HepG2 (cell line): ENCODE measurements around the gene TMEM219. TPM values are rescaled to one million over a fixed set of nuclear protein-coding genes. Genes with fewer than 3 reads are reported as not detected.
A peak's percentile ranks its signal among the peaks of the same experiment; 100 is the strongest.

Experiments
- EHMT2 ChIP-seq: fragments of 200-600 bp; sonication (generic); IDR thresholded peaks from 2 replicates; pipeline ENCODE4 v1.7.0; 2017; ENCODE audit warnings: antibody characterized with exemption, low read depth, low read length, borderline replicate concordance
- ELF1 ChIP-seq: sonication (generic); formaldehyde crosslinking; IDR thresholded peaks from 2 replicates; pipeline ENCODE4 v1.4.0; 2020; ENCODE audit warnings: missing genetic modification reagents
- ERF ChIP-seq: IDR thresholded peaks from 2 replicates; pipeline ENCODE4 v1.6.1; 2018; ENCODE audit warnings: missing biosample characterization, missing genetic modification reagents
- FOXK2 ChIP-seq: fragments of 450-650 bp; IDR thresholded peaks from 2 replicates; pipeline ENCODE4 v1.6.1; 2016
- HES4 ChIP-seq: sonication (generic); formaldehyde crosslinking; IDR thresholded peaks from 2 replicates; pipeline ENCODE4 v1.9.0; 2021; ENCODE audit warnings: mild to moderate bottlenecking, missing genetic modification reagents, borderline replicate concordance
- HNRNPUL1 ChIP-seq: fragments of 200-400 bp; formaldehyde crosslinking; IDR thresholded peaks from 2 replicates; pipeline ENCODE4 v1.6.1; 2017; ENCODE audit warnings: low read depth, mild to moderate bottlenecking, low read length, moderate library complexity
- KDM4B ChIP-seq: sonication (generic); formaldehyde crosslinking; IDR thresholded peaks from 2 replicates; pipeline ENCODE4 v1.4.0; 2020; ENCODE audit warnings: missing genetic modification reagents
- MAZ ChIP-seq, 2 experiments: sonication (generic) in 1 of 2; formaldehyde crosslinking in 1 of 2; IDR thresholded peaks; 2 replicates each; pipeline versions ENCODE4 v1.5.0 to v1.6.1; 2012 to 2020; ENCODE audit warnings: low read depth in 2 of 2, mild to moderate bottlenecking in 2 of 2, borderline replicate concordance in 1 of 2, improper control_type of control experiment in 1 of 2, low read length in 1 of 2, missing genetic modification reagents in 1 of 2, moderate library complexity in 1 of 2
- NAIF1 ChIP-seq: sonication (generic); formaldehyde crosslinking; IDR thresholded peaks from 2 replicates; pipeline ENCODE4 v1.5.0; 2020; ENCODE audit warnings: mild to moderate bottlenecking, missing genetic modification reagents, borderline replicate concordance
- RARA ChIP-seq: IDR thresholded peaks from 2 replicates; pipeline ENCODE4 v1.6.1; 2016; ENCODE audit warnings: missing genetic modification reagents, missing compliant biosample characterization
- RCOR2 ChIP-seq: IDR thresholded peaks from 2 replicates; pipeline ENCODE4 v1.6.1; 2016; ENCODE audit warnings: missing biosample characterization, missing genetic modification reagents
- SALL1 ChIP-seq: sonication (generic); formaldehyde crosslinking; IDR thresholded peaks from 2 replicates; pipeline ENCODE4 v1.8.0; 2022; ENCODE audit warnings: mild to moderate bottlenecking, missing genetic modification reagents
- SCMH1 ChIP-seq: sonication (generic); formaldehyde crosslinking; IDR thresholded peaks from 2 replicates; pipeline ENCODE4 v1.9.0; 2021; ENCODE audit warnings: missing genetic modification reagents, mild to moderate bottlenecking, borderline replicate concordance
- SRSF4 ChIP-seq: fragments of 200-400 bp; formaldehyde crosslinking; IDR thresholded peaks from one replicate; pipeline ENCODE4 v1.6.1; 2018; ENCODE audit warnings: mild to moderate bottlenecking, low read depth, low read length, moderate library complexity; ENCODE audit not compliant: poor library complexity, severe bottlenecking
- ZEB1 ChIP-seq: IDR thresholded peaks from 2 replicates; pipeline ENCODE4 v1.6.1; 2012; ENCODE audit warnings: mild to moderate bottlenecking, low read depth, inconsistent platforms; ENCODE audit not compliant: insufficient replicate concordance
- ZNF264 ChIP-seq: sonication (generic); formaldehyde crosslinking; IDR thresholded peaks from 2 replicates; pipeline ENCODE4 v1.4.0; 2020; ENCODE audit warnings: missing genetic modification reagents
- ZNF503 ChIP-seq: sonication (generic); formaldehyde crosslinking; IDR thresholded peaks from 2 replicates; pipeline ENCODE4 v1.4.0; 2020; ENCODE audit warnings: missing genetic modification reagents
- ZNF552 ChIP-seq: sonication (generic); formaldehyde crosslinking; IDR thresholded peaks from 2 replicates; pipeline ENCODE4 v1.9.0; 2022; ENCODE audit warnings: missing genetic modification reagents, mild to moderate bottlenecking, borderline replicate concordance
- ZNF572 ChIP-seq: sonication (generic); formaldehyde crosslinking; IDR thresholded peaks from 2 replicates; pipeline ENCODE4 v1.5.1; 2020; ENCODE audit warnings: mild to moderate bottlenecking, missing genetic modification reagents
- ZNF607 ChIP-seq: sonication (generic); formaldehyde crosslinking; IDR thresholded peaks from 2 replicates; pipeline ENCODE4 v1.5.1; 2020; ENCODE audit warnings: missing genetic modification reagents, mild to moderate bottlenecking, borderline replicate concordance
- ZNF776 ChIP-seq: sonication (generic); formaldehyde crosslinking; IDR thresholded peaks from 2 replicates; pipeline ENCODE4 v1.4.0; 2020; ENCODE audit warnings: mild to moderate bottlenecking, missing genetic modification reagents
- polyA plus RNA-seq, 8 experiments: library from polyadenylated mRNA; depleted of rRNA in 3 of 8; stranded (reverse) in 7 of 8; unstranded in 1 of 8; fragments of >200 nt; fragmentation: Illumina TruSeq in 4 of 8; extraction: Trizol in 4 of 8; gene quantifications; 2 replicates each; pipeline versions ENCODE4 v1.2.1 to v1.2.3, GENCODE V29; 2011 to 2016; ENCODE audit warnings: low read depth in 4 of 8, missing spikeins in 1 of 8, mixed read lengths in 1 of 8; ENCODE audit not compliant: insufficient read depth in 1 of 8
- total RNA-seq, 5 experiments: library from RNA; depleted of rRNA; stranded (reverse); fragments of >200 nt; fragmentation: Illumina TruSeq; extraction: Trizol; gene quantifications; 2 replicates each; pipeline ENCODE4 v1.2.3, GENCODE V29; 2016; ENCODE audit warnings: low read depth in 1 of 5
- TF ChIP-seq, protein P1 (sequence below): sonication (generic); formaldehyde crosslinking; IDR thresholded peaks from 2 replicates; pipeline ENCODE4 v1.5.1; 2020; ENCODE audit warnings: mild to moderate bottlenecking, moderate library complexity, missing genetic modification reagents
- TF ChIP-seq, protein P2 (sequence below): sonication (generic); formaldehyde crosslinking; IDR thresholded peaks from 2 replicates; pipeline ENCODE4 v1.8.1; 2023; ENCODE audit warnings: mild to moderate bottlenecking, moderate library complexity, missing genetic modification reagents
- TF ChIP-seq, protein P3 (sequence below): IDR thresholded peaks from 2 replicates; pipeline ENCODE4 v1.6.1; 2016

The TMEM219 gene
- total and polyA plus RNA-seq, 2 of the 13 experiments (the other 11 are each of a cell fraction or from before 2014, with no cell fraction given): 105 to 115 TPM

- TF ChIP-seq, protein P1, sequence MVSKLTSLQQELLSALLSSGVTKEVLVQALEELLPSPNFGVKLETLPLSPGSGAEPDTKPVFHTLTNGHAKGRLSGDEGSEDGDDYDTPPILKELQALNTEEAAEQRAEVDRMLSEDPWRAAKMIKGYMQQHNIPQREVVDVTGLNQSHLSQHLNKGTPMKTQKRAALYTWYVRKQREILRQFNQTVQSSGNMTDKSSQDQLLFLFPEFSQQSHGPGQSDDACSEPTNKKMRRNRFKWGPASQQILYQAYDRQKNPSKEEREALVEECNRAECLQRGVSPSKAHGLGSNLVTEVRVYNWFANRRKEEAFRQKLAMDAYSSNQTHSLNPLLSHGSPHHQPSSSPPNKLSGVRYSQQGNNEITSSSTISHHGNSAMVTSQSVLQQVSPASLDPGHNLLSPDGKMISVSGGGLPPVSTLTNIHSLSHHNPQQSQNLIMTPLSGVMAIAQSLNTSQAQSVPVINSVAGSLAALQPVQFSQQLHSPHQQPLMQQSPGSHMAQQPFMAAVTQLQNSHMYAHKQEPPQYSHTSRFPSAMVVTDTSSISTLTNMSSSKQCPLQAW (CRISPR knock-in tag): peak; percentile 95
- no peak for TF ChIP-seq FOXK2
- TF ChIP-seq, protein P2, sequence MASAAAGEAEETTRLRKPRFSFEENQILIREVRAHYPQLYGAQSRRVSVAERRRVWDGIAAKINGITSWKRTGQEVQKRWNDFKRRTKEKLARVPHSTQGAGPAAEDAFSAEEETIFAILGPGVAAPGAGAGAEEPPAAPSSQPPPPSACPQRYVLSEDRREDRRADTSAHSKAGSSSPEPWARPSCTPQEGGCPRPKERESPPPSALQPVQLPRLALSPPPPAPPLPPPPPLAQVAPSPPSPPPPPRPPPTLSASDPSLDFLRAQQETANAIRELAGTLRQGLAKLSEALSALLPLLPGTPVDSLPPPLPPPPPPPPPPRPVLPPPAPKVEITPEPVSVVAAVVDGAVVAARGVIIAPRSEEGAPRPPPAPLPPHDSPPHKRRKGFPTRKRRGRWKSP (CRISPR knock-in tag): peak; percentile 84
- no peak for TF ChIP-seq SCMH1 (CRISPR knock-in tag)
- 0 out of 2 replicates have a peak, but pooled peaks have one; percentile 48 for TF ChIP-seq HES4
- TF ChIP-seq, protein P3, sequence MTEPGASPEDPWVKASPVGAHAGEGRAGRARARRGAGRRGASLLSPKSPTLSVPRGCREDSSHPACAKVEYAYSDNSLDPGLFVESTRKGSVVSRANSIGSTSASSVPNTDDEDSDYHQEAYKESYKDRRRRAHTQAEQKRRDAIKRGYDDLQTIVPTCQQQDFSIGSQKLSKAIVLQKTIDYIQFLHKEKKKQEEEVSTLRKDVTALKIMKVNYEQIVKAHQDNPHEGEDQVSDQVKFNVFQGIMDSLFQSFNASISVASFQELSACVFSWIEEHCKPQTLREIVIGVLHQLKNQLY (CRISPR knock-in tag): peak; percentile 72; the same call in 1 of the 2 replicates
- TF ChIP-seq ZNF264 (CRISPR knock-in tag): peak; percentile 61
- no peak for TF ChIP-seq HNRNPUL1
- TF ChIP-seq KDM4B (CRISPR knock-in tag): peak; percentile 61
- TF ChIP-seq ZEB1: peak; percentile 53
- TF ChIP-seq SALL1 (CRISPR knock-in tag): peak; percentile 68
- TF ChIP-seq RCOR2 (CRISPR knock-in tag): peak; percentile 12; the same call in 1 of the 2 replicates
- peak; percentile 100 for TF ChIP-seq ELF1
- no peak for TF ChIP-seq EHMT2
- TF ChIP-seq MAZ (IDR thresholded peaks at IDR 0.05; ENCODE audit: borderline replicate concordance, low read depth, low read length): peak; percentile 64; the same call in 1 of the 2 replicates
- TF ChIP-seq MAZ (CRISPR knock-in tag; IDR thresholded peaks at IDR 0.05; ENCODE audit: low read depth): peak; percentile 36; the same call in 1 of the 2 replicates
- peak; percentile 94 for TF ChIP-seq ERF (CRISPR knock-in tag)
- TF ChIP-seq NAIF1: peak; percentile 76
- TF ChIP-seq ZNF776: no peak; the same call in 1 of the 2 replicates
- TF ChIP-seq SRSF4: no peak
- peak; percentile 79 for TF ChIP-seq ZNF607 (CRISPR knock-in tag)
- peak; percentile 29; the same call in 1 of the 2 replicates for TF ChIP-seq ZNF572 (CRISPR knock-in tag)
- peak; percentile 28; the same call in 1 of the 2 replicates for TF ChIP-seq ZNF503 (CRISPR knock-in tag)
- TF ChIP-seq ZNF552 (CRISPR knock-in tag): peak; percentile 11; the same call in 1 of the 2 replicates
- TF ChIP-seq RARA: peak; percentile 37; the same call in 1 of the 2 replicates
Observed at GRCh38 chr16:29995911-29996765, 34.3 kb downstream of the TMEM219 start, which contains the start of gene INO80E (continued).
